ENCODE results near the gene C1QTNF12.

The C1QTNF12 gene

DNA sequence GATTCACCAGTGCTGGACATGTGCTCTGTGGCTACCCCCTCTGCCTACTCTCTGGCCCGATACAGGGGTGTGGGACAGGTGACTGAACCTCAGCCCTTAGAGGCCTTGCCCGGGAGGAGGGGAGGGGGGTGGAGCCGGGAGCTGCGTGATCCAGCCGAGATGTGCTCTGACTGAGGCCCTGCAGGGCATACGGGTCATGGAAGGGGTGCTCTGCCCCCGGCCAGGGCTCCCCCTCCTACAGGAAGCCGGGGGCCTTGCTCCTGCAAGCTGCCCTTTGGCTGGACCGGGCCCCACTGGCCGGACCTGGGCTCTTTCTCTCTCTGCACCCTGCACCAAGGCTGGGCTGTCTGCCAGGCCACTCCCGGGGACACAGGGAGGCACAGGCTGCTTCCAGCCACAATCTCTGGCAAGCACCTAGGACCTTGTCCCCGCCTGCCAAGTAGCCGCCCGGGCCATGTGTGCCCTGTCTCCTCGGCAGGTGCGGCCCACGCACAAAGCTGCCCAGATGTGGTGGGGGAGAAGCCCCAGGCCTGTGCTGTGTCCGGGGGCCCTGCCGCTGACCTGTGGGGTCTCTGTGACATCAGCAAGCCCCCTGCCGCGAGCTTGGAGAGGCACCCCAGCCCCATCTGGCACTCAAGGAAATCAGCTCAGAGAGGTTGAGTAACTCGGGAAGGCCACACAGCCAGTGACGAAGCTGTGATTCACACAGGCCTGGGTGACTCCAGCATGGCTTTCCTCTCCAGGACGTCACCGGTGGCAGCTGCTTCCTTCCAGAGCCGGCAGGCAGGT is 35.2 kb upstream of the C1QTNF12 start:
- no peak for DNase-seq (ENCODE audit: low read depth)

DNA sequence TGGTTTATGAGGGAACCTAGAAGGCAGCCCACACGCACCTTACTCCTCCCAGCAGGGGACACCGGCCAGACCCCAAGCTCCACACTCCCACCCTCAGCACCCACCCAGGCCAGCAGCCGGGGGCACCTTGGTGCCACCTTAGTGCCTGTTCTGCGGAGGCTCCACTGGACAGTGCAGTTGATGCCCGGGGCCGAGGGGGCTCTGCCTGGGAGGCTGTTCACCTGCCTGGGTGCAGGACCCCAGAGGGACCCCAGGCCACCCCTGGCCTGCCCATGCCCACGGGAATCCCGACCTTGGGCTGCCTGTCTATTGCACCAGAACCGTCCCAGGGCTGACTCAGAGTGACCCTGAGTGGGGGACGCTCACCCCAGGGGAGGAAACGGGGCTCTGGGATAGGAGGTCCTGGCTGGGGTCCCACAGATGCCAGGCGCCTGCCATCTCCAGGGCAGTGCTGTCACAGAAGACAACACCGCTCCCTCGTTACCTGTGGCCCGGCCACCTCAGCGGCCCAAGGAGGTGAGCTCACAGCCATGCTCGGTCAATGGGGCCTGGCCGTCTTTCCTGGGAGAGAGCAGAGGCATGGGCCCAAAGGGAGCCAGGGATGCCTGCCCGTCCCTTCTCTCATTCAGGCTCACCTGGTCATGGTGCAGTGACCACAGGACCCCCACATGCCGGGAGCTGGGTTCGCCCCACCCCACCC is 34.4 kb upstream of the C1QTNF12 start:
- DNase-seq (ENCODE audit: low read depth), result no peak

DNA sequence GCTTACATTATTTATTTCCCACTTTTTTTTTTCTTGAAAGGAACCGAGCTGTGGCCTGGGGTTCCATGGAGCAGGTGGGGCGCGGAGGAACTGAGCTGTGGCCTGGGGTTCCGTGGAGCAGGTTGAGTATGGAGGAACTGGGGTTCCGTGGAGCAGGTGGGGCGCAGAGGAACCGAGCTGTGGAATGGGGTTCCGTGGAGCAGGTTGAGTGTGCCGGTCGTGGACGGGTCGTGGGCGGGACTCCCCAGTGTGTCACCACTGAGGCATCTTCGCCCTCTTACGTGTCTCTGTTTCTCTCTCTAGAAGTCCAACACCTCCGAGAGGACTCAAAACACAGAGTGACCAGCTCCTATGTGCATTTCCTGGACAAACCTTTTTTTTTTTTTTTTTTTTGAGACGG is 32.5 kb upstream of the C1QTNF12 start:
- DNase-seq (ENCODE audit: low read depth), result no peak

DNA sequence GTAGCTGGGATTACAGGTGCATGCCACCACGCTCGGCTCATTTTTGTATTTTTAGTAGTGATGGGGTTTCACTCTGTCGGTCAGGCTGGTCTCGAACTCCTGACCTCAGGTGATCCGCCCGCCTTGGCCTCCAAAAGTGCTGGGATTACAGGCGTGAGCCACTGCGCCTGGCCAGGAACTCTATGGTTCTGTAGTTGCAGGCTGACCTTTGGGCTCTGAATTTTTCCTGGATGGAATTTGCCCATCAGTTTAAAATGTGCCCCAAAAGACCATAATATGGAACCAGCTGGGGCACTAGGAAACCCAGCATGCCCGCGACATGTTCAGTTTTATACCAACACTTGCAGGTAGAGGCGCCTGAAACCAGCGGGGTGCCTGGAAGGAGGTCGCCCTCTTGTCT is 32.1 kb upstream of the C1QTNF12 start:
- no peak for DNase-seq (ENCODE audit: low read depth)

DNA sequence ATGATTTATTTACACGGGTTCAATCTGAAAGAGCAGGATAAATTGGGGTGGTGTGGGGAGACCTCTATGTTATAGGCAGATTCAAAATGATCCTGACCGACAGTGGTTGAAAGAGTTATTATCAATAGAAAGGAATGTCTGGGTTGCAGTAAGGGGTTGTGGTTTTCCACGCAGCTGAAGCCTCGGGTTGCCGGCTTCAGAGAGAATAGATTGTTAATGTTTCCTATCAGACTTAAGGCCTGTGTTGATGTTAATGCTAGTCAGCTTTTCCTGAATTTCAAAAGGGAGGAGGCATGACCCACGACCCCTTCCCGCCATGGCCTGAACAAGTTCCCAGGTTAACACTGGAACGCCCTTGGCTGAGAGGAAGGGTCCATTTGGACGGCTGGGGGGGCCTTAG is 29.3 kb upstream of the C1QTNF12 start:
- DNase-seq (ENCODE audit: low read depth), result no peak

DNA sequence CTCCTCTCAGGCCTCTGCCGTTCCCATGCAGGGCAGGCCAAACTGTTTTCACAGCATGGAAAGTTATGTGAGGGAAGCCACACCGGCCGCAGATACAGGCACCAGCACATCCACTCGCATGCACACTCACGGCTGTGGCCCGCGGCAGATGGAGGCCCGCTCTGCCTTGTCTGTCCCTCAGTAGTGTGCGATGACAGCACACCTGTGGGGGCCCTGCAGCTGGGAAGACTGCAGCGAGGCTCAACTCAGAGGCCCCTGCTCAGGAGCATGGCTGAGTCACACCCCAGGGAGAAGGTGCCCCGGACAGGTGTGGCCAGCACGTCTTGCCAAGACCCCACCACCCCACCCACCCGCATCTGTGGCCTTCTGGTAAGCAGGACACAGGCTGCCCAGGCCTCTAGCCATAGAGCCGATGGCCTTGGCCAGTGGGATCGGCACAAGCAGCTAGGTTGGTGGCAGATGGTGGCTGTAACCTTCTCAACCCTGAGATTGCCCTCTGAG is 28.5 kb upstream of the C1QTNF12 start:
- no peak for DNase-seq (ENCODE audit: low read depth)

DNA sequence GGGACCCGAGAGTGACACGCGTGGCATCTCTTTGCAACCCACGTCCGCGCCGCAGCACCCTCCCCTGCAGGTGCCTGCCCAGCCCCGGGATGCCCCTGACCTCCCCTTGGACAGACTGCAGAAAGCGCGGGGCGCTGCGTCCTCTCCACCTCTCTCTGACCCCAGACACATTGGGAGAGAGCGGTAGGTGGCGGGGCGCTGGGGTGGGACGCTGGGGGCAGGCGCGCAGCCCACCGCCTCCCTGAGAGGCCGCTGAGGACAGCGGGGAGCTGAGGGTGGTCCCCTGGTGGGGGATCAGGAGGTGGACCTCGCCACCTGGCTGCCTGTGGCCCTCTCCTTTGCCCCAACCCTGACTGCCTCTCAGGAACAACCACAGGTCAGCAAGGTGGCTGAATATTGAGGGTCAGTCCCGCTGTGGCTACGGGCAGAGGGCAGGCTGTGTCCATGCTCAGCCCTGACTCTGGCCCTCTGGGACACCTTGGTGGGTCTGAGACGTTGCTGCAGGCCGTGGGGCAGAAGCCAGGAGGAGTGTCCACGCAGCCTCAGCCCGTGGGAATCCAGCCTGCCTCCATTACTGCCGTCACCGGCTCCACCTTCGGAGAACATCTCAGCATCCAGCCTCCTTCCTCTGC is 27.9 kb upstream of the C1QTNF12 start:
- DNase-seq (ENCODE audit: low read depth), result no peak

DNA sequence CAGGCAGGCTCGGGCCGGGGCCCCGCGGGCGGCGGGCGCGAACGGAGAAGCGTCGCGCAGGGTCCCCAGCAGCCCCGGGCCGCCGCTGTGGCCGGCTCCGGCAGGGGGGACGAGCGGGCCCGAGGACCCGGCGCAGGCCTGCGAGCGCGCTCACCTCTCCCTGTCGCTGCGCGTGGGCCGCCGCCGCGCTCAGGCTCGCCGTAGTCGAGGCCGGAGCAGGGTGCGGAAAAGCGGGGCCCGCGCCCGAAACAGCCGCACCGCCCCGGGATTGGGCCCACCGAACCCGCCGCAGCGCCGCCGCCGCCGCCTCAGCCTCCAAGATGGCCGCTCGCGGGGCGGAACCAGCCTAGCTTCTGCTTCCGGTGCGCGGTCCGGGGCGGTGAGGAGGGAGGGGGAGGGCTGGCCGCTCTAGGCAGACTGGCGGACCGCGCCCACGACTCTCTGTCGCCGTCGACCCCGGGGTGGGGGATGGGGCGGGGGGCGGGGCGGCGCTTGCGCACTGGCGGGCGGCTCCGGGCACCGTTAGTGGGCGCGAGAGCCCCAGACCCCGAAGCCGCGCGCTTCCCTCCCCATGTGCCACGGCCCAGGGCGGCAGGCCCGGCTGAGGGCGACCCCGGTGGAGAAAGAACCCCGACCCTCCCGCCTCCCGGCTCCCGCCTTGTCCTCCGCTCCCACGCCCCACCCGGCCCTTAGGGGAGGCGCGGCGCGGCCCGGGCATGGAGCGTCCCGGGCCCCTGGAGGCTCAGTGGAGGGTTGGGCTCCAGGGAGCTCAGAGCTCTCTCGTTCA is 27.2 kb upstream of the C1QTNF12 start, which contains the start of gene UBE2J2:
UBE2J2 (minus strand) TSS at position 343 of the 787 bp plus-strand sequence. CDS start 5,862 bp downstream, outside the sequence.
- DNase-seq (ENCODE audit: low read depth), result peak; percentile 94

DNA sequence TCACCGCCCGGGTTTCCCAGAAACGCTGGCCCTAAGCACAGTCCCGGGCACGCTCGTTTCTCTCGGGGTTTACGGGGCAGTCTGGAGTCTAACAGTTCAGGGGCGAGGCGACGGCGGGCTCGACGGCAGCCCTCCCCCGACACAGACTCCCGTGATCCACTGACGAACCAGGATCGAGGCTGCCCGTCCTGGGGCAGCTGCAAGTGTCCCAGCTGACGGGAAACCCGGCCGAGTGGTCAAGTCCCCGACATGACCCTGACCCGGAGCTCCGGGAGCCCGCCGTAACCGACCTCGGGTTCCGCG is 26.6 kb upstream of the C1QTNF12 start:
- DNase-seq (ENCODE audit: low read depth), result no peak

DNA sequence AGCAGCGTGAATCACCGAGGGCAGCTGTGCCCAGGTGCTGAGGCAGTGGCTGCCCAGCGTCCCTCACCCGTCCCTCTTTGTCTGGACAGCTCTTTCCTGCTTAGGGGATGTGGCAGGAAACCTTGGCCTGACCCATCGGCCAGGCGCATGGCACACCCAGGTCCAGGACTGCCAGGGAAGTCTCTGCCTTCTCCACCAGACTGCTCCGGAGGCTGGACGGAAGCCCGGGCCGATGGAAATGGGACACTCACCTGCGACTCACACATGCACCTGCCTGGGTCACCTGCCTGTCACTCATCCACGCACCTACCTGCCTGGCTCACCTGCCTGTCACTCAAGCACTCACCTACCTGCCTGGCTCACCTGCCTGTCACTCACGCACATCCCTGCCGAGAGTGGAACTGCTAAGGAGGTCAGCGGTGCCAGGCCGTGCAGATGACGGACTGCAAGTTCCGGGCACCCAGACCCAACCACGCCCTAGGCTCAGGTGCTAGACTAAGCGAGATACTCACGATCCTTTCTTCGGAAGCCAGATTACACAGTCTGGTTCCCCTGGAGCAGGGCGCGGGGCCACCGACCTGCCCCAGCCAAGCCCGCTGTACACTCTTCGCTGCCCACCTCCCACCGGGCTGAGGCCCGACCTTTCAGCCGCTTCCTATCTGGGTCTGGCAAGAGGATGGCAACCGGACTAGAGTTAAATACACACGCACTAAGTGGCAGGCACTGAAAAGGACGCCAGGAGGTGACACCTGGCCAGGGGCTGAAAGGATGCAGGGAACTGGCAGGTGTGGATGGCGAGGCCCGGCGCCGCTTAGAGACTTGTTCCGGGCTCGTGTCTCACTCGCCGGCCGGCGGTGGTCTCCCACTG is 26.1 kb upstream of the C1QTNF12 start:
- no peak for DNase-seq (ENCODE audit: low read depth)

DNA sequence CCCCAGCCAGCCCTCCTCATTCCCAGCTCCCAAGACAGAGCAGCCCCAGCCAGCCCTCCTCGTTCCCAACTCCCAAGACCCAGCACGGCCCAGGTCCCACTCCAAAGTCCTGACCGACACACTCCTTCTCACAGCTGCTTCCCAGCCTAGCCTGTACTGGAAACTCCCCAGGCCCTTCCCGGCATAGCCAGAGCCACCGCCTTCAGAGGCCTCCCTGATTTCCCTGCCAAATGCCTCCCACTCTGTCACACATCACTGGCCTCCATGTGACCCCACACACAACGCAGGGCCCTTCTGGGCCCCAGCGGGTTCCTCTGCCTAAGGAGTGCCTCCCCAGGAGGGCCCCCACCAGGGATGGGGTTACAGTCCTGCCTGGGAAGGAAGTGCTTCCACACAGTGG is 24.3 kb upstream of the C1QTNF12 start:
- DNase-seq (ENCODE audit: low read depth), result no peak

DNA sequence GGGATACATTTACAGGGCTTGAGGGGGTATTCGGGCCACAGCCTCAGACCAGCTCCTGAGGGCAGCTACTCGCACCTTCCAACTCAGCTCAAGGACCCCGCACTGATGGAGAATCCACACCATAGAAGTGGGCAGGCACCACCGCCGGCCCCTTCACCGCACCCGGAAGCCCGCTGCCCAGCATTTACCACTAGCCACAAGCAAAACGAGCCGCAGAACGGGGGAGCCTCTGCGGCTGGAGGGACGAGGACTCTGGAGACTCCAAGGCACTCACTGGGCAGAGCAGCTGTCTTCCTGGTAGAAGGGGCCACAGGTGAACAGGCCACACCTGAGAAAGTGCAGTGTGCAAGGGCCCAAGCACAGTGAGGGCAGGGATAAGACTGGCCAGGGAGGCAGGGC is 21.8 kb upstream of the C1QTNF12 start:
- DNase-seq (ENCODE audit: low read depth), result no peak

DNA sequence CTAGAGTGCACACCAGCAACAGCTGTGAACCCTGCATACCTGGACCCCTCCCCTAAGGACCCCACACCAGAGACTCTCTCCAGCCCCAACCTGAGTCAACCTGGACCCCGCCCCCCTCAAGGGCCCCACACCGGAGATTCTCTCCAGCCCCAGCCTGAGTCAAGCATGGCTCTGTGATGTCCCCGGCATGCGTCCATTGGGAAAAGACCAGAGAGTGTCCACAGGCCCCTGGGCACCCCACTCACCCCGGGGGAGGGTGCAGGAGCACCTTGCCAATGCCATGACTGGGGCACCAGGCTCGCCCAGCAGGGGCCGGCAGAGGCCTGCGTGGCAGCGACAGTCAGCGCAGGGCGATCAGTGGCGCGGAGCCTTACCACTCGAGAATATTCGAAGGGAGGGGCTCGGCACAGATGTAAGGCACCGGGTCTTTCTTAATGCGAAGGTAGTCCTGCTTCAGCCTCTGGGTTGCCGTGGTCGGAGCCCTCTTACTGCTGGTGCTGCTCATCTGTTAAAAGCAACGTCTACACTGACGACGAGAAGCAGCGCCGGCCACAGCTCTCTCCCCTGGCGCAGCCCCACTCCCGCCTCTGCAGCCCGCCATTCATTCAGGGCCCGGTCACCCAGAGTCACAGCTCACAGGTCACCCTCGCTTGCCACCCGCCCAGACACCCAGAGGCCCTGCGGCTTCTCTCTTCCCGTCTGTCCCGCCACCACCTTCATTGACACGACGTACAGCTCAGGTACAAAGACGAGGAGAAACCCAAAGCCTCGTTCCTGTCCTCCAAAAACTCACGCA is 21.2 kb upstream of the C1QTNF12 start:
- DNase-seq (ENCODE audit: low read depth), result no peak

DNA sequence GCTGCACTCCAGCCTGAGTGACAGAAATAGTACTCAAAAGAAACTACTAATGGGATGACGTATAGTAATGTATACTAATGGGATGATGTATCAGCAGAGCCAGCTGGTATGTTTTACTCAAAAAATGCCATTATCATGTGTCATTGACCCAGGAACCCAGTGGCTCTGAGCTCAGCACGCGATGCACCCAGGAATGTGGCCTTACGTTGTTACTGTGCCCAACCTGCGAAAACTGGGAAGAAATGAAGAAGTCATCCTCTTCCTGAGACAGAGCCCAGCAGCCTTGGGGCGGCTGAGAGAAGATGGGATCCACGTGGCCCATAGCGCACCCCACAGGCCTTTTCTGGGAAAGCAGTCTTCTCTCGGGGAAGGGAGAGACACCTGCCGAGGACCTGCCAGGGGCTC is 18.3 kb upstream of the C1QTNF12 start:
- peak; percentile 97 for DNase-seq (ENCODE audit: low read depth)

DNA sequence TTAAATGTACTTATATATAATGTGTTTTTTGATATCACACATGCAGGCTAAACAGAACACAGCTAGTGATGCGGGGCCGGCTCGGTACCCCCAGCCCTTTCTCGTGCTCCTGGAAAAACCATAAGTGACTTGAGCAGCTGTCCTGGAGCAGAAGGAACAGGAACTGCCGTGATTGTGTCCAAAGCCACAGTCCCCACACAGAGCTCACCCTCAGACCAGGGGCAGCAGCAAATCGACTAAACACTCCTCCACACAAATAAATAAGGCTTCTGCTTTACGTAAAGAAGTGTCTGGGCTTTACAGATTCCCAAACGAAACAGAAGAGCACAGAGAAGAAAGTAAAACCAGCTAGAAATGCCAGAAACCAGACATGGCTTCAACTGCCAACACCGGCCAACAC is 17.5 kb upstream of the C1QTNF12 start:
- no peak for DNase-seq (ENCODE audit: low read depth)

DNA sequence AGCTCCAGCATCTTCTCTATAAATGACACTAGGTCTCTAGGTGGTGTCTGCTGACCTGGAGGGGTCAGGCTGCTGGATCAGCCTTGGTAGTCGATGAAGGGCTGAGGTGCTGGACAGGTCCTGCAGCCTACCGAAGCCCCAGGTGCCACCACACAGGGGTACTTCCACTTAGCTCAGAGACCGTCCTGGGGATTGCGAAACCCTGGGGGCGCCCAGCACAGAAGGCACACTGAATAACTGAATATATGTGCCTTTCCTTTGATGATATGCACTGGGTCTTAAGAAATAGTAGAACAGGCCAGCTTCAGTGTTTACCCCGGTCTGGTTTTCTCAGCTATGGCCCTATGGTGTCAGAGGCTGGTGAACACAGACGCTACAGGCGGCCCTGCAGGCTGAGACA is 16.2 kb upstream of the C1QTNF12 start:
- DNase-seq (ENCODE audit: low read depth), result no peak

DNA sequence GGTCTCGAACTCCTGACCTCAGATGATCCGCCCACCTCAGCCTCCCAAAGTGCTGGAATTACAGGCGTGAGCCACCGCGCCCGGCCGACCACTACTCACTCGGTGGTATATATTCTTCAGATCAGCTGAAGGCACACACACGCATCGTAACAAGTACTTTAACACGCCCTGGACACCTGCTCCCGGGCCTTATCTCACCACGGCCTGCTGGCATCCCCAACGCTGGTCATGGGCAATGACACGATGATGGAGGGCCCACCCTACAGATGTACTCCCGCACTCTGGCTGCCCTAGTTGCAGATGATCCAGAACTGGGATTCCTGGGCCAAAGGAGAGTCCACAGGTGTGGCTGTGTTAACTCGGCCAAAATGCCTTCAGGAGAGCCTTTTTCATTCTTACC is 15.5 kb upstream of the C1QTNF12 start:
- no peak for DNase-seq (ENCODE audit: low read depth)

DNA sequence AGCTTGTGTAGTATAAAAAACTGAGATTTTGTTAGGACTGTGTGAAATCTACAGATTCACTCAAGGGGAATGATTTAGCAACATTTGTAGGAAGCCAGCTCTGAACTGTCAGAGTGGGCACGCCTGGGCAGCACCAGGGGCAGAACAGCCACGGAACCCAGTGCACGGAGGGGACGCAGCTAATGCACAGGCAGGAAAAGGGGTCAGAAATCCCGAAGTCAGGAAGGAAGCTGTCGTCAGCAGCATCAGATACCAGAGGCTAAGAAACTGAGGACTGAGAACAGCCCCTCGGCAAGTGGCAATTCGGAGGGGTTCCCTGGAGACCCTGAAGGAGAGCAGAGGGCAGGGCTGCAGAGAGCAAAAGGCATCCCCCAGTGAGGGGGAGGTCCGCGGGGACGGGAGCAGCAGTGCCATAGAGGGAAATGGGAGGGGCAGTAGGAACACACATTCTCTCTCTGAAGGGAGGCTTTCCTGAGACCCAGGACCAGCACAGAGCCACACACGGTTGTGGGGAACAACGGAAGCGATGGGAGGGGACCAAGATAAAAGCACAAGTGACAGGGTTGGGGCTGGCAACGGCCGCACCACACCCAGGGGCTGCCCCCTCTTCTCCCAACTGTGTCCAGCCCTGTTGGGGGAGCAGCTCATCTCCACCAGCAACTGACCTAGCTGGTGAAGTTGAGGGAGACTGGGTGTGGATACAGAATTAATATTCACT is 14.5 kb upstream of the C1QTNF12 start:
- no peak for DNase-seq (ENCODE audit: low read depth)

DNA sequence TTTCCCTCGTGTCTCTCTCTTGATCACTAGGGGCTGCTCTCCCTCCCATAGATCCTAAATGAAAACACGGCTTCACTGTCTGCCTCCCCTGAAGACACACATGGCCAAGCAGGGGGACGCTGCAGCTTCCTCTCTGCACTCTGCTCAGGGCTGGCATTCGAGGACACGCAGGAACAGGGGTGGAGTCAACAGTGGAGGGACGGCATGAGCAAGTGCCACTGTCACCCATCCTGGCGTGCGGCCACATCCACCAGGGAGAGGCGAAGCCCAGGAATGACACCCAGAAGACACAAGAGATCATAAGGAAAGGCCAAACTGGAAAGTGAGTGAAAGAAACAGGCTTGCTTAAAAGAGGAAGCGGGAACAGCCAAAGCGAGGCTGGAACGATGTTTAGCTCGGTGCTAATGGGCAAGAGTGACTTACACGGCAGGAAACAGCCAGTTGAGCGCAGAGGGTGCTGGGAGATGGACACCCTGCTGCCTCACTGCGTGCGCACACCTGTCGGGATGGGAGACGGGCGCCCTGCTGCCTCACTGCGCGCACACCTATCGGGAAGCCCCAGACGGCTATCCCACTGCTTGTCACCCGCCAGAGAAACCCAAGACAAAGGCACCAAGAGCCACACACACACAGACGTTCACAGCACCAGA is 13.6 kb upstream of the C1QTNF12 start:
- no peak for DNase-seq (ENCODE audit: low read depth)
